Prostate gland (tissue), 2 donors: ENCODE results near the gene MPPED1.

Source experiments
- POLR2A ChIP-seq: fragments of 450-650 bp; IDR thresholded peaks from one replicate; pipeline ENCODE4 v1.6.1; 2016; ENCODE audit warnings: antibody characterized with exemption, mild to moderate bottlenecking
- POLR2AphosphoS5 ChIP-seq: sonication (generic); formaldehyde crosslinking; IDR thresholded peaks from one replicate; pipeline ENCODE4 v1.6.1; 2017; ENCODE audit warnings: antibody characterized with exemption
- TF ChIP-seq, protein P1 (sequence below), 4 experiments: fragments of 200-600 bp in 2 of 4; fragments of 450-650 bp in 2 of 4; sonication (generic) in 2 of 4; IDR thresholded peaks; 1 replicate in 3 of 4; 2 replicates in 1 of 4; pipeline ENCODE4 v1.5.1; 2016 to 2019; ENCODE audit warnings: antibody characterized with exemption in 4 of 4, mild to moderate bottlenecking in 2 of 4, moderate library complexity in 2 of 4

GRCh38 chr22:43391306-43391705 lies 20.5 kb upstream of the MPPED1 start:
- no peak for TF ChIP-seq POLR2A
- TF ChIP-seq, protein P1, sequence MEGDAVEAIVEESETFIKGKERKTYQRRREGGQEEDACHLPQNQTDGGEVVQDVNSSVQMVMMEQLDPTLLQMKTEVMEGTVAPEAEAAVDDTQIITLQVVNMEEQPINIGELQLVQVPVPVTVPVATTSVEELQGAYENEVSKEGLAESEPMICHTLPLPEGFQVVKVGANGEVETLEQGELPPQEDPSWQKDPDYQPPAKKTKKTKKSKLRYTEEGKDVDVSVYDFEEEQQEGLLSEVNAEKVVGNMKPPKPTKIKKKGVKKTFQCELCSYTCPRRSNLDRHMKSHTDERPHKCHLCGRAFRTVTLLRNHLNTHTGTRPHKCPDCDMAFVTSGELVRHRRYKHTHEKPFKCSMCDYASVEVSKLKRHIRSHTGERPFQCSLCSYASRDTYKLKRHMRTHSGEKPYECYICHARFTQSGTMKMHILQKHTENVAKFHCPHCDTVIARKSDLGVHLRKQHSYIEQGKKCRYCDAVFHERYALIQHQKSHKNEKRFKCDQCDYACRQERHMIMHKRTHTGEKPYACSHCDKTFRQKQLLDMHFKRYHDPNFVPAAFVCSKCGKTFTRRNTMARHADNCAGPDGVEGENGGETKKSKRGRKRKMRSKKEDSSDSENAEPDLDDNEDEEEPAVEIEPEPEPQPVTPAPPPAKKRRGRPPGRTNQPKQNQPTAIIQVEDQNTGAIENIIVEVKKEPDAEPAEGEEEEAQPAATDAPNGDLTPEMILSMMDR (IDR thresholded peaks at IDR 0.05) = no peak
- no peak for TF ChIP-seq POLR2AphosphoS5
